HCT116 (cell line): ENCODE data around the gene BMX. TPM values are rescaled to one million over a fixed set of nuclear protein-coding genes. Genes with fewer than 3 reads are reported as not detected.
A peak's percentile ranks its signal among the peaks of the same experiment; 100 is the strongest.

Experiments
- ATAC-seq: fragments of 200-7000 bp; cut with Tn5 transposase; 2 replicates; pipeline ENCODE4 v1.9.1; 2020; ENCODE audit warnings: mild to moderate bottlenecking, moderate library complexity
- BruUV-seq: library from RNA; stranded (reverse); fragments of 400-500 nt; replicated peaks from 2 replicates; lab custom pipeline; 2021; lab: Mats Ljungman, UMichigan
- CTCF ChIA-PET: fragments of 300-600 bp; sonication (Branson Sonifier 250); formaldehyde crosslinking; loops from one replicate; lab custom pipeline; 2021; ENCODE audit warnings: antibody characterized with exemption; lab: Charles Lee
- POLR2A ChIA-PET: fragments of 300-600, 350-600 bp; sonication (Branson Sonifier 250); formaldehyde crosslinking; loops from one replicate; lab custom pipeline; 2021; ENCODE audit warnings: antibody characterized with exemption; lab: Charles Lee
- RAD21 ChIA-PET, 2 experiments: fragments of 300-600 bp; sonication (Branson Sonifier 250); formaldehyde crosslinking; loops; one replicate each; lab custom pipeline; 2023; ENCODE audit warnings: low total read pairs in 2 of 2; ENCODE audit not compliant: uncharacterized antibody in 2 of 2, unreplicated experiment in 2 of 2, low non-redundant PET in 1 of 2; lab: Charles Lee
- DNase-seq: peaks from one replicate; pipeline ENCODE4 v3.0.0-alpha.2; 2010; ENCODE audit warnings: low read depth, low spot score
- H2AFZ ChIP-seq: fragments of 200-600 bp; shearing (Covaris generic), sonication (generic); 2 replicates; pipeline ENCODE4 v1.6.1; 2017; ENCODE audit warnings: low read depth, mixed run types, mixed read lengths, antibody characterized with exemption, low read length; ENCODE audit not compliant: poor library complexity, severe bottlenecking
- H3K27ac ChIP-seq: 2 replicates; pipeline ENCODE4 v1.5.1; 2012; ENCODE audit warnings: low read depth, low read length
- H3K27me3 ChIP-seq: fragments of 200-600 bp; sonication (generic); 2 replicates; pipeline ENCODE4 v1.6.1; 2016; ENCODE audit warnings: mixed run types, low read length, mixed read lengths; ENCODE audit not compliant: insufficient read depth
- H3K36me3 ChIP-seq, 2 experiments: fragments of 200-500 bp in 1 of 2; fragments of 200-600 bp in 1 of 2; sonication (Bioruptor generic) in 1 of 2; sonication (generic) in 1 of 2; 2 replicates each; pipeline versions ENCODE4 v1.5.1 to v1.6.1; 2014 to 2016; ENCODE audit warnings: low read length in 2 of 2, inconsistent platforms in 1 of 2, mixed read lengths in 1 of 2, mixed run types in 1 of 2; ENCODE audit not compliant: insufficient read depth in 2 of 2, control insufficient read depth in 1 of 2
- H3K4me1 ChIP-seq, 2 experiments: fragments of 200-600 bp in 1 of 2; sonication (generic) in 1 of 2; 2 replicates each; pipeline versions ENCODE4 v1.5.1 to v1.6.1; 2012 to 2017; ENCODE audit warnings: low read length in 2 of 2, inconsistent platforms in 1 of 2, mild to moderate bottlenecking in 1 of 2, mixed read lengths in 1 of 2, mixed run types in 1 of 2, moderate library complexity in 1 of 2; ENCODE audit not compliant: insufficient read depth in 2 of 2, control insufficient read depth in 1 of 2
- H3K4me2 ChIP-seq: fragments of 200-600 bp; sonication (generic); 2 replicates; pipeline ENCODE4 v1.6.1; 2017; ENCODE audit warnings: mixed run types, low read length, mixed read lengths
- H3K4me3 ChIP-seq, 2 experiments: fragments of 200-600 bp in 1 of 2; sonication (generic) in 1 of 2; replicated peaks in 1 of 2; 2 replicates each; pipeline ENCODE4 v1.5.1; 2011 to 2016; ENCODE audit warnings: low read length in 2 of 2, control low read depth in 1 of 2, low read depth in 1 of 2, mild to moderate bottlenecking in 1 of 2, mixed read lengths in 1 of 2, mixed run types in 1 of 2
- H3K79me2 ChIP-seq: fragments of 200-600 bp; sonication (generic); 2 replicates; pipeline ENCODE4 v1.6.1; 2017; ENCODE audit warnings: mild to moderate bottlenecking, mixed run types, low read length, moderate library complexity, mixed read lengths; ENCODE audit not compliant: insufficient read depth
- H3K9ac ChIP-seq: fragments of 200-600 bp; sonication (generic); 2 replicates; pipeline ENCODE4 v1.6.1; 2016; ENCODE audit warnings: low read length, mixed read lengths
- H3K9me2 ChIP-seq: fragments of 200-600 bp; sonication (generic), shearing (Covaris generic); 2 replicates; pipeline ENCODE4 v1.6.1; 2017; ENCODE audit warnings: mixed run types, mild to moderate bottlenecking, moderate library complexity; ENCODE audit not compliant: insufficient read depth
- H3K9me3 ChIP-seq, 2 experiments: fragments of 200-500 bp in 1 of 2; fragments of 200-600 bp in 1 of 2; sonication (Bioruptor generic) in 1 of 2; sonication (generic) in 1 of 2; 2 replicates each; pipeline ENCODE4 v1.6.1; 2014 to 2017; ENCODE audit warnings: low read length in 2 of 2, mixed read lengths in 2 of 2, inconsistent platforms in 1 of 2, low read depth in 1 of 2, mild to moderate bottlenecking in 1 of 2, mixed run types in 1 of 2, moderate library complexity in 1 of 2; ENCODE audit not compliant: control insufficient read depth in 1 of 2, insufficient read depth in 1 of 2
- H4K20me1 ChIP-seq: fragments of 200-600 bp; sonication (generic), shearing (Covaris generic); 2 replicates; pipeline ENCODE4 v1.6.1; 2017; ENCODE audit warnings: mixed run types, mild to moderate bottlenecking, moderate library complexity; ENCODE audit not compliant: insufficient read depth
- CEBPB ChIP-seq: IDR thresholded peaks from 2 replicates; pipeline ENCODE4 v1.6.1; 2012; ENCODE audit warnings: low read depth
- CTCF ChIP-seq, 3 experiments: fragments of 200-600 bp in 1 of 3; sonication (generic) in 1 of 3; IDR thresholded peaks in 2 of 3; conservative IDR thresholded peaks in 1 of 3; 2 replicates each; pipeline ENCODE4 v1.5.1; 2012 to 2017; ENCODE audit warnings: low read depth in 2 of 3, low read length in 2 of 3, antibody characterized with exemption in 1 of 3, borderline replicate concordance in 1 of 3, control low read depth in 1 of 3, mild to moderate bottlenecking in 1 of 3, mixed read lengths in 1 of 3, mixed run types in 1 of 3, moderate library complexity in 1 of 3; ENCODE audit not compliant: insufficient read depth in 1 of 3
- EGR1 ChIP-seq: IDR thresholded peaks from 2 replicates; pipeline ENCODE4 v1.6.1; 2012; ENCODE audit warnings: low read depth
- ELF1 ChIP-seq: IDR thresholded peaks from 2 replicates; pipeline ENCODE4 v1.6.1; 2012; ENCODE audit warnings: low read depth, borderline replicate concordance
- FOSL1 ChIP-seq: IDR thresholded peaks from 2 replicates; pipeline ENCODE4 v1.6.1; 2012; ENCODE audit warnings: low read depth
- POLR2A ChIP-seq: IDR thresholded peaks from 2 replicates; pipeline ENCODE4 v1.7.0; 2011; ENCODE audit warnings: borderline replicate concordance; ENCODE audit not compliant: insufficient read depth, insufficient read length; ENCODE audit errors: extremely low read depth
- POLR2AphosphoS5 ChIP-seq: IDR thresholded peaks from 2 replicates; pipeline ENCODE4 v1.6.1; 2011; ENCODE audit warnings: mild to moderate bottlenecking, low read depth, low read length, moderate library complexity
- RAD21 ChIP-seq: IDR thresholded peaks from 2 replicates; pipeline ENCODE4 v1.6.1; 2012; ENCODE audit warnings: low read depth, mild to moderate bottlenecking
- SP1 ChIP-seq: IDR thresholded peaks from 2 replicates; pipeline ENCODE4 v1.6.1; 2012; ENCODE audit warnings: low read depth
- TCF7L2 ChIP-seq: IDR thresholded peaks from 2 replicates; pipeline ENCODE4 v1.7.0; 2011; ENCODE audit warnings: borderline replicate concordance, inconsistent platforms; ENCODE audit not compliant: insufficient read depth, insufficient read length; ENCODE audit errors: extremely low read depth
- YY1 ChIP-seq: IDR thresholded peaks from 2 replicates; pipeline ENCODE4 v1.6.1; 2011; ENCODE audit warnings: low read length, low read depth, moderate library complexity, mild to moderate bottlenecking; ENCODE audit not compliant: insufficient replicate concordance; ENCODE audit errors: extremely low read depth
- ZFX ChIP-seq: fragments of 450-650 bp; IDR thresholded peaks from 2 replicates; pipeline ENCODE4 v1.6.1; 2017
- intact Hi-C: fragments of 100-400 bp; cut with micrococcal nuclease; formaldehyde crosslinking; loops from 2 replicates; pipeline ENCODE4 v1.10.0; 2022
- total RNA-seq: library from RNA; stranded (reverse); gene quantifications from one replicate; pipeline ENCODE4 v1.2.1, GENCODE V29; 2021; ENCODE audit not compliant: unreplicated experiment
- TF ChIP-seq, protein P1 (sequence below): IDR thresholded peaks from 2 replicates; pipeline ENCODE4 v1.6.1; 2011; ENCODE audit warnings: mild to moderate bottlenecking, low read length, moderate library complexity; ENCODE audit not compliant: insufficient replicate concordance; ENCODE audit errors: extremely low read depth
- TF ChIP-seq, protein P2 (sequence below): IDR thresholded peaks from 2 replicates; pipeline ENCODE4 v1.6.1; 2012; ENCODE audit warnings: low read depth

The BMX gene
- total RNA-seq, 1 experiment from 2014 or later = not detected

- peak in 2 of 3 experiments; percentile 11 to 20; a peak in 1 of 6 replicates for TF ChIP-seq CTCF (IDR thresholded peaks at IDR 0.05 in 2 of 3, conservative IDR thresholded peaks at IDR 0.05 in 1 of 3; ENCODE audit: borderline replicate concordance in 1 of 3, insufficient read depth in 1 of 3, low read depth in 2 of 3, low read length in 2 of 3)
Measured at GRCh38 chrX:15566244-15566643, 65.6 kb downstream of the BMX start (continued).

DNA sequence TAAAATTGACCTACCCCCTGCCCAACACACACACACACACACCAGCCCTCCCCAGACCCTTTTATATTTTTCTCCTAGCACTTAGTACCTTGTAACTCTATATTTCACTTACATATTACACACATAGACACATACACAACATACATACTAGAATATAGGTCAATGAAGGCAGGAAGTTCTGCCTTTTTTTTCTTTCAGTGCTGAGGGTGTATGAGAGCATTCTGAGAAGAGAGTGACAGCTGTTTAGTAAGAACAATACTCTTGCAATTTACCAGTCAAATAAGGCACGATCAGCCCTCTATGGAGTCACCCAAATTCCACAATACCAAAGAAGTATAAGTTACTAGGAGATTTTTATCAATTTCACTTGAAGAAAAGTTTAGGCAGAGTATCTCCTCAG lies 66.7 kb downstream of the BMX start:
- Histone ChIP-seq H2AFZ (no peak overlapping the region), H3K36me3 (no peaks in the 10 kb centered on the region), H3K4me3 (no peak overlapping the region), H3K9me2 (no peaks in the 10 kb centered on the region), H3K79me2 (no peaks in the 10 kb centered on the region), H3K9ac (no peak overlapping the region), H3K4me1 (peaks cover 0 to 3% of the 10 kb centered on the region in 2 experiments; a peak in 1 of 4 replicates), H3K27me3 (no peaks in the 10 kb centered on the region), H4K20me1 (no peaks in the 10 kb centered on the region), H3K4me2 (no peak overlapping the region), H3K9me3 (no peaks in the 10 kb centered on the region), H3K27ac (no peak overlapping the region)
- no peak for DNase-seq
- ATAC-seq = no peak
- intact Hi-C loops = loop anchor here (5.0 kb wide), 1 partner anchor 220 kb away; no protein-coding TSS in a partner anchor
- ChIA-PET CTCF (no interaction called here), RAD21 (no interaction called here), POLR2A (no interaction called here)
- no TSS peak for BruUV-seq
- TF ChIP-seq ZFX (no peak), EGR1 (no peak), POLR2AphosphoS5 (no peak), ELF1 (no peak), CEBPB (no peak), CTCF (IDR thresholded peaks at IDR 0.05 in 2 of 3, conservative IDR thresholded peaks at IDR 0.05 in 1 of 3; ENCODE audit: borderline replicate concordance in 1 of 3, insufficient read depth in 1 of 3, low read depth in 2 of 3, low read length in 2 of 3) (no peak), FOSL1 (no peak), YY1 (no peak), SP1 (no peak), TCF7L2 (no peak), POLR2A (no peak), RAD21 (no peak)
- TF ChIP-seq, protein P1, sequence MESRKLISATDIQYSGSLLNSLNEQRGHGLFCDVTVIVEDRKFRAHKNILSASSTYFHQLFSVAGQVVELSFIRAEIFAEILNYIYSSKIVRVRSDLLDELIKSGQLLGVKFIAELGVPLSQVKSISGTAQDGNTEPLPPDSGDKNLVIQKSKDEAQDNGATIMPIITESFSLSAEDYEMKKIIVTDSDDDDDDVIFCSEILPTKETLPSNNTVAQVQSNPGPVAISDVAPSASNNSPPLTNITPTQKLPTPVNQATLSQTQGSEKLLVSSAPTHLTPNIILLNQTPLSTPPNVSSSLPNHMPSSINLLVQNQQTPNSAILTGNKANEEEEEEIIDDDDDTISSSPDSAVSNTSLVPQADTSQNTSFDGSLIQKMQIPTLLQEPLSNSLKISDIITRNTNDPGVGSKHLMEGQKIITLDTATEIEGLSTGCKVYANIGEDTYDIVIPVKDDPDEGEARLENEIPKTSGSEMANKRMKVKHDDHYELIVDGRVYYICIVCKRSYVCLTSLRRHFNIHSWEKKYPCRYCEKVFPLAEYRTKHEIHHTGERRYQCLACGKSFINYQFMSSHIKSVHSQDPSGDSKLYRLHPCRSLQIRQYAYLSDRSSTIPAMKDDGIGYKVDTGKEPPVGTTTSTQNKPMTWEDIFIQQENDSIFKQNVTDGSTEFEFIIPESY = no peak
- TF ChIP-seq, protein P2, sequence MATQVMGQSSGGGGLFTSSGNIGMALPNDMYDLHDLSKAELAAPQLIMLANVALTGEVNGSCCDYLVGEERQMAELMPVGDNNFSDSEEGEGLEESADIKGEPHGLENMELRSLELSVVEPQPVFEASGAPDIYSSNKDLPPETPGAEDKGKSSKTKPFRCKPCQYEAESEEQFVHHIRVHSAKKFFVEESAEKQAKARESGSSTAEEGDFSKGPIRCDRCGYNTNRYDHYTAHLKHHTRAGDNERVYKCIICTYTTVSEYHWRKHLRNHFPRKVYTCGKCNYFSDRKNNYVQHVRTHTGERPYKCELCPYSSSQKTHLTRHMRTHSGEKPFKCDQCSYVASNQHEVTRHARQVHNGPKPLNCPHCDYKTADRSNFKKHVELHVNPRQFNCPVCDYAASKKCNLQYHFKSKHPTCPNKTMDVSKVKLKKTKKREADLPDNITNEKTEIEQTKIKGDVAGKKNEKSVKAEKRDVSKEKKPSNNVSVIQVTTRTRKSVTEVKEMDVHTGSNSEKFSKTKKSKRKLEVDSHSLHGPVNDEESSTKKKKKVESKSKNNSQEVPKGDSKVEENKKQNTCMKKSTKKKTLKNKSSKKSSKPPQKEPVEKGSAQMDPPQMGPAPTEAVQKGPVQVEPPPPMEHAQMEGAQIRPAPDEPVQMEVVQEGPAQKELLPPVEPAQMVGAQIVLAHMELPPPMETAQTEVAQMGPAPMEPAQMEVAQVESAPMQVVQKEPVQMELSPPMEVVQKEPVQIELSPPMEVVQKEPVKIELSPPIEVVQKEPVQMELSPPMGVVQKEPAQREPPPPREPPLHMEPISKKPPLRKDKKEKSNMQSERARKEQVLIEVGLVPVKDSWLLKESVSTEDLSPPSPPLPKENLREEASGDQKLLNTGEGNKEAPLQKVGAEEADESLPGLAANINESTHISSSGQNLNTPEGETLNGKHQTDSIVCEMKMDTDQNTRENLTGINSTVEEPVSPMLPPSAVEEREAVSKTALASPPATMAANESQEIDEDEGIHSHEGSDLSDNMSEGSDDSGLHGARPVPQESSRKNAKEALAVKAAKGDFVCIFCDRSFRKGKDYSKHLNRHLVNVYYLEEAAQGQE = no peak
